ENCODE data around the gene POMT2. TPM values are rescaled to one million over a fixed set of nuclear protein-coding genes. Genes with fewer than 3 reads are reported as not detected.

The POMT2 gene
- total RNA-seq, 1 experiment from 2014 or later: 24.0 TPM

GRCh38 chr14:77305696-77306095 lies 15.0 kb downstream of the POMT2 start:
- Histone ChIP-seq H3K9me3 (ENCODE audit: low read length) (no peaks in the 10 kb centered on the region), H3K36me3 (ENCODE audit: insufficient read depth, low read length) (no peaks in the 10 kb centered on the region; the same call in 1 of the 2 replicates), H3K9ac (ENCODE audit: low read length) (no peak overlapping the region), H3K4me2 (ENCODE audit: low read depth, low read length, poor library complexity, severe bottlenecking) (no peak overlapping the region), H3K27ac (ENCODE audit: low read length) (no peak overlapping the region), H4K20me1 (ENCODE audit: insufficient read depth, low read depth, low read length) (no peaks in the 10 kb centered on the region), H3K4me1 (ENCODE audit: low read length) (peaks cover 4% of the 10 kb centered on the region; the same call in 1 of the 2 replicates), H3K27me3 (ENCODE audit: low read length) (no peaks in the 10 kb centered on the region), H3K9me2 (replicated peaks; ENCODE audit: insufficient read depth, low read length) (no peaks in the 10 kb centered on the region), H2AFZ (ENCODE audit: low read length) (no peak overlapping the region), H3K79me2 (ENCODE audit: low read length) (peaks cover 13% of the 10 kb centered on the region; the same call in 1 of the 2 replicates), H3K4me3 (ENCODE audit: low read length) (no peak overlapping the region)
- DNase-seq: no peak

DNA sequence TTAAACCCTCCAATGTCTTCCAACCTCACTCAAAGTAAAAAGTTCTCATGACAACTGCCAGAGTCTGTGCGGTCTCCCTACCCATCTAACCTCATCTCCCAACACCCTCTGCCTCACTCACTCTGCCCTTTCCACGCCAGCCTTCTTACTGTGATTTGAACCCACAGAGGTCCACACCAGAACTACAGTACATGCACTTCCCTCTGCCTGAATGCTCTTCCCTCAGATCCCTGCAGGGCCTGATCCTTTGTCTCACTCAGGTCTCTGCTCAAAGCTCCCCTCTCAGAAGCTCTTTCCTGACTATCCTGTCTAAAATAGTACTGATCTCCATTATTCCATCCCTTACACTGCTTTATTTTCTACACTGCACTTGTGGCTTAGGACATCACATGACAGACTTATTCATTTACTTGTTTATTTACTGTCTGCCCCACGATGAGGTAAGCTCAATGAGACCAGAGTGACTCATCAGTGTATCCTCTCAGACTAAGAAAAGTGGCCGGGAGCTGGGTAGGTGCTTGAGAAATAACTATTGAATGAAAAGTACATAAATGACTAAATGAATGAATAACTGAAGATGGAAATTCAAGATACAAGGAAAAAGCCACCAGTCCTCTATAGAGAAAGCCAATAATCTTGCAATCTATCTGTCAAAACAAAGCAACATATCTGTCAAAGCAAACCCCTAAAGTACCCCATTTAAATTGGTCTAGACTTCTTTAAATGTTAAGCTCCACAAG lies 17.1 kb downstream of the POMT2 start:
- H2AFZ ChIP-seq (ENCODE audit: low read length): no peak overlapping the region

DNA sequence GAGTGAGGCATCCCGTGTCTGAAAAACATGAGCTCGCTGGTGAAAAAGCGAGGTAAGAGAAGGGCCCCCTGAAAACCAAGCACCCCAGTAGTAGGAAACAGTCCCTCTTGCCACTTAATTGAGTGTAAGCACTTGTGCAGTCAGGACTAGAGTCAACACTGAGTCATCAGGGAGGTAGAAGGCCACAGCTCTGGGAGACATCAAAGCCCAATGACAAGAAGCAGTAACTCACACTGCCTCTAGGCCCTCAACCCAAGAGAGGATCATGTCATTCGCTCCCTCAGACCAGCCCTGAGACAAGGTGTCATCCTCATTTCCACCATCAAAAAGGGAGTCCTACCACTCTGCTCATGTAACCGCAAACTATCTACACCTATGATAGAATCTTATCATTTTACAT lies 17.8 kb downstream of the POMT2 start:
- H3K9ac ChIP-seq (ENCODE audit: low read length): no peak overlapping the region
- H4K20me1 ChIP-seq (ENCODE audit: insufficient read depth, low read depth, low read length): no peaks in the 10 kb centered on the region
- no peak overlapping the region for H2AFZ ChIP-seq (ENCODE audit: low read length)
- no peak overlapping the region for H3K4me2 ChIP-seq (ENCODE audit: low read depth, low read length, poor library complexity, severe bottlenecking)
- H3K79me2 ChIP-seq (ENCODE audit: low read length): no peaks in the 10 kb centered on the region
- H3K27ac ChIP-seq (ENCODE audit: low read length): no peak overlapping the region
- no peak for DNase-seq
- H3K27me3 ChIP-seq (ENCODE audit: low read length): no peaks in the 10 kb centered on the region
- H3K36me3 ChIP-seq (ENCODE audit: insufficient read depth, low read length): no peaks in the 10 kb centered on the region; the same call in 1 of the 2 replicates
- H3K4me1 ChIP-seq (ENCODE audit: low read length): no peaks in the 10 kb centered on the region
- no peak overlapping the region for H3K4me3 ChIP-seq (ENCODE audit: low read length)
- no peaks in the 10 kb centered on the region for H3K9me3 ChIP-seq (ENCODE audit: low read length)
- no peaks in the 10 kb centered on the region for H3K9me2 ChIP-seq (replicated peaks; ENCODE audit: insufficient read depth, low read length)

More for the DNA sequence above, 17.1 kb downstream of the POMT2 start:
- no peaks in the 10 kb centered on the region for H3K27me3 ChIP-seq (ENCODE audit: low read length)
- no peaks in the 10 kb centered on the region for H3K79me2 ChIP-seq (ENCODE audit: low read length)
- no peaks in the 10 kb centered on the region for H3K9me2 ChIP-seq (replicated peaks; ENCODE audit: insufficient read depth, low read length)
- H4K20me1 ChIP-seq (ENCODE audit: insufficient read depth, low read depth, low read length): no peaks in the 10 kb centered on the region
- no peak overlapping the region for H3K4me3 ChIP-seq (ENCODE audit: low read length)
- H3K27ac ChIP-seq (ENCODE audit: low read length): no peak overlapping the region
- H3K9me3 ChIP-seq (ENCODE audit: low read length): no peaks in the 10 kb centered on the region
- H3K36me3 ChIP-seq (ENCODE audit: insufficient read depth, low read length): no peaks in the 10 kb centered on the region; the same call in 1 of the 2 replicates
- no peak for DNase-seq
- no peak overlapping the region for H3K9ac ChIP-seq (ENCODE audit: low read length)
- H3K4me2 ChIP-seq (ENCODE audit: low read depth, low read length, poor library complexity, severe bottlenecking): no peak overlapping the region
- H3K4me1 ChIP-seq (ENCODE audit: low read length): no peaks in the 10 kb centered on the region

DNA sequence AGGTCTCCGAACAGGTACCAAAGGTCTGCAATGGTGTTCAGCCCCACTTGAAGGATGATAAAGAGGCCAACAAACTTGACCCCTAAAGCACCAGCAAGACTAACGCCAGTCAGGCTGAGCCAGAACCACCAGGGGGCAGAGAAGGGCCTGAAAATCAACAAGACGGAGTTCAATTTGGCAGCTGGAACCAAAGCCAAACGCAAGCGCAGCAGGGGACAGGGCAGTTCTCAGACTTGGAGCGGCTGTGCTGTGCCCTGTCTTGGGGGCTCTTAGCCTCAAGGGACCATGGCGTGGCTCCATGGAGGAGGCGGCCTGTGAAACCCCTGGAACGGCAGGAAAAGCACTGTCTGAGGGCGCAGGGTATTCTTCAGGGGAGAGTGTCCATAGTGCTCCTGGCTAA lies 19.6 kb downstream of the POMT2 start:
- Histone ChIP-seq H3K9me2 (replicated peaks; ENCODE audit: insufficient read depth, low read length) (no peaks in the 10 kb centered on the region), H3K9ac (ENCODE audit: low read length) (no peak overlapping the region), H3K36me3 (ENCODE audit: insufficient read depth, low read length) (no peaks in the 10 kb centered on the region; the same call in 1 of the 2 replicates), H3K9me3 (ENCODE audit: low read length) (no peaks in the 10 kb centered on the region), H3K4me2 (ENCODE audit: low read depth, low read length, poor library complexity, severe bottlenecking) (no peak overlapping the region), H3K4me1 (ENCODE audit: low read length) (no peaks in the 10 kb centered on the region), H3K27ac (ENCODE audit: low read length) (no peak overlapping the region), H4K20me1 (ENCODE audit: insufficient read depth, low read depth, low read length) (no peaks in the 10 kb centered on the region), H3K79me2 (ENCODE audit: low read length) (no peaks in the 10 kb centered on the region), H3K4me3 (ENCODE audit: low read length) (no peak overlapping the region), H2AFZ (ENCODE audit: low read length) (no peak overlapping the region), H3K27me3 (ENCODE audit: low read length) (no peaks in the 10 kb centered on the region)
- DNase-seq: peak; percentile 94

DNA sequence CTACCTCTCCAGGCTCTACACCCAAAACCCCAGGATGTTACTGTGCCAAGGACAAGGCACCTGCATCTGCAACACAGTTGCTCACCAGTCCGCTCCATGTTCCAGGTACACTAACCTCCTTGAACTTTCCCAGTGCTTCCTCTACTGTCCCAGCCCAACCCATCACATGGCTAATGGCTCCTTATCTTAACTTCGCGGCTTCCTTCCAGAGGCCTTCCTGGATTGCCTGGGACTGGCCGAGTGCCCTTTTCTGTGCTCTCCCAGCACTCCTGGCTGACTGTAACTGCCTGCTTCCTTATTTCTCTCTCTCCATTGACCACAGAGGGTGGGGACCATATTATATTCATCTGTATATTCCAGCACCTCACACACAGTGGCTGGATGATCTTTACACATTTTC lies 20.9 kb downstream of the POMT2 start:
- Histone ChIP-seq H3K27ac (ENCODE audit: low read length) (no peak overlapping the region), H2AFZ (ENCODE audit: low read length) (no peak overlapping the region), H3K9me2 (replicated peaks; ENCODE audit: insufficient read depth, low read length) (no peaks in the 10 kb centered on the region), H3K9me3 (ENCODE audit: low read length) (no peaks in the 10 kb centered on the region), H3K36me3 (ENCODE audit: insufficient read depth, low read length) (no peaks in the 10 kb centered on the region; the same call in 1 of the 2 replicates), H3K79me2 (ENCODE audit: low read length) (no peaks in the 10 kb centered on the region), H3K4me2 (ENCODE audit: low read depth, low read length, poor library complexity, severe bottlenecking) (no peak overlapping the region), H4K20me1 (ENCODE audit: insufficient read depth, low read depth, low read length) (no peaks in the 10 kb centered on the region), H3K4me1 (ENCODE audit: low read length) (no peaks in the 10 kb centered on the region), H3K27me3 (ENCODE audit: low read length) (no peaks in the 10 kb centered on the region), H3K4me3 (ENCODE audit: low read length) (no peak overlapping the region), H3K9ac (ENCODE audit: low read length) (no peak overlapping the region)
- DNase-seq: no peak

DNA sequence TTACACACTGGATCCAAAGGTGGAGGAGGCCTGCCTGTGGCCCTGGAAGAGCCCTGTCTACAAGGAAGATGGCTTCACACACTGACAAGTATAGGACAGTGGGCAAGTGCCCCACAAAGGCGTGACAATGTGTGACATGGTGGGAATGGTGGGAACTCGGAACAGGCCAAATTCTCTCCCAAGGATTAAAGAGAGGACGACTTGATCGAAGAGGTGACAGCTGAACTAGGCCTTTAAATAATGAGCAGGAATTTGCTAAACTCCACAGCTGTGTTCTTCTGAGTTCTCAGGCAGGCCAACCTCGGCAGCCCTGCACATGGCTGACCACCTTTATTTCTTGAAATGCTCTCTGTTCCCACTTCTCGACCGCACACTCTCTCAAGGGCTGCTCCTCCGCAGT lies 23.8 kb downstream of the POMT2 start:
- no peak overlapping the region for H3K27ac ChIP-seq (ENCODE audit: low read length)
- no peaks in the 10 kb centered on the region for H3K79me2 ChIP-seq (ENCODE audit: low read length)
- no peak for DNase-seq
- H3K4me1 ChIP-seq (ENCODE audit: low read length): no peaks in the 10 kb centered on the region
- H3K4me2 ChIP-seq (ENCODE audit: low read depth, low read length, poor library complexity, severe bottlenecking): no peak overlapping the region
- no peak overlapping the region for H3K4me3 ChIP-seq (ENCODE audit: low read length)
- H3K36me3 ChIP-seq (ENCODE audit: insufficient read depth, low read length): peaks cover 13% of the 10 kb centered on the region
- H3K27me3 ChIP-seq (ENCODE audit: low read length): no peaks in the 10 kb centered on the region
- no peak overlapping the region for H2AFZ ChIP-seq (ENCODE audit: low read length)
- no peaks in the 10 kb centered on the region for H3K9me3 ChIP-seq (ENCODE audit: low read length)
- no peaks in the 10 kb centered on the region for H4K20me1 ChIP-seq (ENCODE audit: insufficient read depth, low read depth, low read length)
- no peaks in the 10 kb centered on the region for H3K9me2 ChIP-seq (replicated peaks; ENCODE audit: insufficient read depth, low read length)
- no peak overlapping the region for H3K9ac ChIP-seq (ENCODE audit: low read length)

GRCh38 chr14:77296155-77296554 lies 24.5 kb downstream of the POMT2 start:
- no peak for DNase-seq
- H3K4me3 ChIP-seq (ENCODE audit: low read length): no peak overlapping the region
- no peaks in the 10 kb centered on the region for H3K79me2 ChIP-seq (ENCODE audit: low read length)

DNA sequence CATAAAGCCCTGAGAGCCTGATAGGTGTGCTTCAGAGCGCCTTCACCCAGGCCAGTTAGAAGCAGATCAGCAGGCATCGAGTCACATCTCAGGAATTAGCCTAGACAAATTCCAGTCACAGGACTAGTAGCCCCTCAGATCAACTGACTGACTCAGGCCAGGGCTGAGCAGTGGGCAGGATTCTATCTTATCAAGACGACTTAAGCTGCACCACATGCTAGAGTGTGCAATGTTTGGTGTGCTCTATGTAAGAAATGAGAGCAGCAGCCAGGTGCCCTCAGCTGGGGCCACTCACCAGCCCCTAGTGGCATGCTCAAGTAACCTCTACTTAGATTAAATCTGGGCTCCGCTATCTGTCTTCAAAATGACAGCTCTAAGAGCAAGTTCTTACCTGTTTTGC lies 30.0 kb downstream of the POMT2 start:
- Histone ChIP-seq H3K9ac (ENCODE audit: low read length) (no peak overlapping the region), H3K4me3 (ENCODE audit: low read length) (no peak overlapping the region)
- peak; percentile 59 for DNase-seq

More at GRCh38 chr14:77296155-77296554, 24.5 kb downstream of the POMT2 start:
- Histone ChIP-seq H3K36me3 (ENCODE audit: insufficient read depth, low read length) (peaks cover 13% of the 10 kb centered on the region), H2AFZ (ENCODE audit: low read length) (no peak overlapping the region), H3K9me2 (replicated peaks; ENCODE audit: insufficient read depth, low read length) (no peaks in the 10 kb centered on the region), H3K4me1 (ENCODE audit: low read length) (no peaks in the 10 kb centered on the region), H3K9me3 (ENCODE audit: low read length) (no peaks in the 10 kb centered on the region), H4K20me1 (ENCODE audit: insufficient read depth, low read depth, low read length) (no peaks in the 10 kb centered on the region), H3K27me3 (ENCODE audit: low read length) (no peaks in the 10 kb centered on the region), H3K27ac (ENCODE audit: low read length) (no peak overlapping the region), H3K4me2 (ENCODE audit: low read depth, low read length, poor library complexity, severe bottlenecking) (no peak overlapping the region), H3K9ac (ENCODE audit: low read length) (no peak overlapping the region)

More for the DNA sequence above, 30.0 kb downstream of the POMT2 start:
- no peaks in the 10 kb centered on the region for H4K20me1 ChIP-seq (ENCODE audit: insufficient read depth, low read depth, low read length)
- no peaks in the 10 kb centered on the region for H3K27me3 ChIP-seq (ENCODE audit: low read length)
- H3K9me2 ChIP-seq (replicated peaks; ENCODE audit: insufficient read depth, low read length): no peaks in the 10 kb centered on the region
- H2AFZ ChIP-seq (ENCODE audit: low read length): no peak overlapping the region
- H3K27ac ChIP-seq (ENCODE audit: low read length): no peak overlapping the region
- H3K36me3 ChIP-seq (ENCODE audit: insufficient read depth, low read length): peaks cover 28% of the 10 kb centered on the region
- H3K9me3 ChIP-seq (ENCODE audit: low read length): no peaks in the 10 kb centered on the region
- no peak overlapping the region for H3K4me2 ChIP-seq (ENCODE audit: low read depth, low read length, poor library complexity, severe bottlenecking)
- no peaks in the 10 kb centered on the region for H3K79me2 ChIP-seq (ENCODE audit: low read length)
- H3K4me1 ChIP-seq (ENCODE audit: low read length): no peaks in the 10 kb centered on the region
